Karpas-422 (cell line): ENCODE measurements around the gene TNFAIP8. TPM values are rescaled to one million over a fixed set of nuclear protein-coding genes. Genes with fewer than 3 reads are reported as not detected.

Experiments
- DNase-seq: peaks from one replicate; pipeline ENCODE4 v3.0.0-alpha.2; 2015
- H2AFZ ChIP-seq: fragments of 200-600 bp; sonication (generic); 2 replicates; pipeline ENCODE4 v1.6.1; 2014; ENCODE audit warnings: antibody characterized with exemption, low read length, mixed read lengths
- H3K27ac ChIP-seq: fragments of 200-600 bp; sonication (generic); 2 replicates; pipeline ENCODE4 v1.5.1; 2014; ENCODE audit warnings: mild to moderate bottlenecking, low read length, moderate library complexity
- H3K27me3 ChIP-seq: fragments of 200-600 bp; sonication (generic); 2 replicates; pipeline ENCODE4 v1.6.1; 2014; ENCODE audit warnings: low read length, mixed read lengths
- H3K36me3 ChIP-seq: fragments of 200-600 bp; sonication (generic); 2 replicates; pipeline ENCODE4 v1.6.1; 2014; ENCODE audit warnings: low read length, mixed read lengths; ENCODE audit not compliant: insufficient read depth
- H3K4me1 ChIP-seq: fragments of 200-600 bp; sonication (generic); 2 replicates; pipeline ENCODE4 v1.6.1; 2014; ENCODE audit warnings: mild to moderate bottlenecking, low read length, mixed read lengths
- H3K4me2 ChIP-seq: fragments of 200-600 bp; sonication (generic); 2 replicates; pipeline ENCODE4 v1.6.1; 2014; ENCODE audit warnings: low read length, low read depth, mild to moderate bottlenecking; ENCODE audit not compliant: poor library complexity, severe bottlenecking
- H3K4me3 ChIP-seq: fragments of 200-600 bp; sonication (generic); 2 replicates; pipeline ENCODE4 v1.5.1; 2014; ENCODE audit warnings: mild to moderate bottlenecking, antibody characterized with exemption, low read length, mixed read lengths
- H3K79me2 ChIP-seq: fragments of 200-600 bp; sonication (generic); 2 replicates; pipeline ENCODE4 v1.6.1; 2014; ENCODE audit warnings: mild to moderate bottlenecking, low read length, mixed read lengths
- H3K9ac ChIP-seq: fragments of 200-600 bp; sonication (generic); 2 replicates; pipeline ENCODE4 v1.6.0; 2014; ENCODE audit warnings: low read length
- H3K9me2 ChIP-seq: fragments of 200-600 bp; sonication (generic), shearing (Covaris generic); replicated peaks from 2 replicates; pipeline ENCODE4 v1.6.0; 2014; ENCODE audit warnings: mild to moderate bottlenecking, low read length, moderate library complexity; ENCODE audit not compliant: insufficient read depth
- H3K9me3 ChIP-seq: fragments of 300-700, 200-600 bp; sonication (generic); 2 replicates; pipeline ENCODE4 v1.6.1; 2014; ENCODE audit warnings: low read length, mixed read lengths
- H4K20me1 ChIP-seq: fragments of 200-600 bp; sonication (generic); 2 replicates; pipeline ENCODE4 v1.6.1; 2014; ENCODE audit warnings: mild to moderate bottlenecking, antibody characterized with exemption, low read length, low read depth; ENCODE audit not compliant: insufficient read depth
- total RNA-seq: library from RNA; depleted of rRNA; stranded (reverse); fragments of >200 nt; shearing (Covaris generic); gene quantifications from 2 replicates; pipeline ENCODE4 v1.2.3, GENCODE V29; 2014; ENCODE audit warnings: low replicate concordance

The TNFAIP8 gene
- total RNA-seq, 1 experiment from 2014 or later: 58.7 TPM

DNA sequence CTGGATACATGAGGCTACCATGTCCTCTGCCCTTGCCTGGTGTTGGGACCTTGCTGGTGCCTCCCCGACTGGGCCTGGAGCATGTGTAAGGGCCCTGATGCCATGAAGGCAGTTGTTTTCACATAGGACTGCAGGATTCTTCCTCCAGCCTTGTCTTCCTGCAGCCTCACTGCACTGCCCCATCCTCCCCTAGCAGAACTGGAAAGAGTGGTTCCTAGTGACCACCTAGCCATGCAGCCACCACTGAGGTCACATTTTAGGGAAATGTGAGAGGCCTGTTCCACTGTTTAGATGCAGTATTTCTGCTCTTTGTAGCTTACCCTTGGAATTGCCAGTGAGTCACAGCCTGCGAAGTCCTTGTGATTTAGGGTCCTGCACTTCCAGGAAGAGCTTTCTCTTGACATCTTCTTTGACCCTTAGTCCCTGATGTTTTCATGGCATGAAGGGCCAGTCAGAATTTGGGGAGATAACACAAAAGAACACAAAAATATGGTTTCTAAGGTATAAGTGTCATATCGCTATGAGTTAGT lies 24.2 kb upstream of the TNFAIP8 start:
- peak overlapping the region; percentile 46 for H3K4me2 ChIP-seq
- no peak overlapping the region for H3K4me3 ChIP-seq
- peaks cover 24% of the 10 kb centered on the region; the same call in 1 of the 2 replicates for H4K20me1 ChIP-seq
- no peak overlapping the region for H3K9ac ChIP-seq
- no peak overlapping the region for H3K27ac ChIP-seq
- DNase-seq: no peak
- no peaks in the 10 kb centered on the region for H3K27me3 ChIP-seq
- no peaks in the 10 kb centered on the region for H3K9me2 ChIP-seq
- no peaks in the 10 kb centered on the region for H3K79me2 ChIP-seq
- peaks cover 52% of the 10 kb centered on the region for H3K4me1 ChIP-seq
- H3K36me3 ChIP-seq: no peaks in the 10 kb centered on the region
- H2AFZ ChIP-seq: no peak overlapping the region
- no peaks in the 10 kb centered on the region for H3K9me3 ChIP-seq

DNA sequence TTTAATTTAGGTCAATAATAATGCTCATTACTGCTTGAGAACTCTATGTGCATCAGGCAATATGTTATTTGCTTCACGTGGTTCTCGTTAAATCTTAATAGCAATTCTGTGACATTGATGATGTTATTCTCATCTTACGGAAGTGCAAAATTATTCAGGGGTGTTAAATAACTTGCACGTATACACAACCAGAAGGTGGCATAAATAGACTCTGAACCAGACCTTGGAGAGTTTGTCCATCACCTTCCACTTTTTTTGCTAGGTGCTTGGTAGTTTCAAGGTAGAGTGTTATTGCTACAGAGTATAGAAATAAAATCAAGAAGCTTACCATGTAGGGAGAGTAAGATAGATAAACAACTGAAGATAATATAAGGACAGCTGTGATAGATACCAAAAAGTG lies 23.6 kb upstream of the TNFAIP8 start:
- no peaks in the 10 kb centered on the region for H3K9me3 ChIP-seq
- peaks cover 19% of the 10 kb centered on the region; the same call in 1 of the 2 replicates for H4K20me1 ChIP-seq
- DNase-seq: no peak
- H2AFZ ChIP-seq: no peak overlapping the region
- H3K4me2 ChIP-seq: peak overlapping the region; percentile 46
- no peak overlapping the region for H3K9ac ChIP-seq
- H3K9me2 ChIP-seq: no peaks in the 10 kb centered on the region
- no peak overlapping the region for H3K4me3 ChIP-seq
- no peak overlapping the region for H3K27ac ChIP-seq
- H3K36me3 ChIP-seq: no peaks in the 10 kb centered on the region
- no peaks in the 10 kb centered on the region for H3K79me2 ChIP-seq
- peaks cover 56% of the 10 kb centered on the region for H3K4me1 ChIP-seq
- no peaks in the 10 kb centered on the region for H3K27me3 ChIP-seq

DNA sequence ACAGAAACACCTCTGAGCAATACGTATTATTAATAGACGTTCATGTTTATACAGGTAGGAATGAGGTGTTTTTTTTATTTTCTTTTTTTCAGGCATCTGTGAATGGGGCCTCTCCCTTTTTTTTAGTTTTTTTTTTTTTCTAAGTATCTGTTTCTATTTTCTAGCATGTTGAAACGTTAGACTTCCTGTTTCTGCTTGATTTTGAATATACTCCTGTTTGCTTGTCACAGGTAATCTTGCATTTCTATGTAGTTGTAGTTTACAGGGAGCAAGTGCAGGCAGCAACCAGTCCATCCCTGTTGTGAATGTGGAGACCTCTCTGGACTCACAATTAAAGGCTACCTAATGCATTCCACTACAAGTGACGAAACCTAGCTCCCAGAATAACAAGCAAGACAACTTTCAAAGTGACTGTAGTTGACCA lies 22.8 kb upstream of the TNFAIP8 start:
- Histone ChIP-seq H3K79me2 (no peaks in the 10 kb centered on the region), H3K36me3 (no peaks in the 10 kb centered on the region), H3K4me1 (peaks cover 64% of the 10 kb centered on the region), H3K9me3 (no peaks in the 10 kb centered on the region), H2AFZ (no peak overlapping the region), H3K9ac (no peak overlapping the region), H3K27ac (no peak overlapping the region), H4K20me1 (peaks cover 19% of the 10 kb centered on the region; the same call in 1 of the 2 replicates), H3K27me3 (no peaks in the 10 kb centered on the region), H3K9me2 (no peaks in the 10 kb centered on the region), H3K4me3 (no peak overlapping the region), H3K4me2 (peak overlapping the region; percentile 46)
- peak; percentile 56 for DNase-seq

DNA sequence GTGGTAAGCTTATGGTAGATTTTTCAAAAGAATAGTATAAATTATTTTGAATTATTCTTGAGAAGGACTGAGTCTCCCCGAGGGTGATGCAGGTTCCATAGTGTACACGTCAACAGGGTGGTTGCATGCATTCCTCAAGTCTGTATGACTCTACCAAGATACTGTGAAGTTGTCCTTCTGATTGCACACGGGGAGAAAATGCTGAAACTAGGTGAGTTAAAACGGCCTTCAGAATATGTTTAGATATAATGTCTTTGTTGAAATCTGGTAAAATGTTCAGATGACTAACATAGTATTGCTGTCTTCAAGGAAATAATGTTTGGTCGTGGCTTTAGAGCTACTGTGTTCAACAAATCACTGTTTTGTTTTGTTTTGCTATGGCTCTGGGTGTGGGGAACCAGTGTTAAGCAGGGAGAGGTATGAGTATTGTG lies 22.4 kb upstream of the TNFAIP8 start:
- H3K36me3 ChIP-seq: no peaks in the 10 kb centered on the region
- H3K27me3 ChIP-seq: no peaks in the 10 kb centered on the region
- no peaks in the 10 kb centered on the region for H3K9me2 ChIP-seq
- H3K9ac ChIP-seq: no peak overlapping the region
- no peaks in the 10 kb centered on the region for H3K79me2 ChIP-seq
- H2AFZ ChIP-seq: no peak overlapping the region
- H3K4me1 ChIP-seq: peaks cover 68% of the 10 kb centered on the region
- DNase-seq: no peak
- H3K4me2 ChIP-seq: peak overlapping the region; percentile 46
- H3K9me3 ChIP-seq: no peaks in the 10 kb centered on the region
- H3K4me3 ChIP-seq: no peak overlapping the region
- peaks cover 19% of the 10 kb centered on the region; the same call in 1 of the 2 replicates for H4K20me1 ChIP-seq
- no peak overlapping the region for H3K27ac ChIP-seq

DNA sequence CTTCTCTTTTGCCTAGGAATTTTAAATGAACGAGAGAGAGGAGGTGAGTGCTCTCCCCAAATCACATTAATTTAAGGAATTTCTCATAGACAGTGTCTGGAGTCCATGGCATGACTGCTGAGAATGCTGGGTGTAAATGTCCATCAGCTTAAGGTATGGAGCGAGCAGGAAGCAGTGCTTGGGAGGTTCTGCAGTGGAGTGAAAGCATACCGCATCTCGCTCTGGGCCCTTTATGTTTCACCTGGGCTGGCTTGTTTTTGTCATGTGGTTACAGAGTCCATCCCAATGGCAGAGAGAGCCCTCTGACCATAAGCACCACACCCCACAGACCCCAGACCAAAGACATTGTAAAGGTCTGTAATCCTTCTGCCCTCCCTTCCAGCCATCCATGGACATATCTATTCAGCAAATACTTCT lies 20.6 kb upstream of the TNFAIP8 start:
- no peaks in the 10 kb centered on the region for H3K79me2 ChIP-seq

DNA sequence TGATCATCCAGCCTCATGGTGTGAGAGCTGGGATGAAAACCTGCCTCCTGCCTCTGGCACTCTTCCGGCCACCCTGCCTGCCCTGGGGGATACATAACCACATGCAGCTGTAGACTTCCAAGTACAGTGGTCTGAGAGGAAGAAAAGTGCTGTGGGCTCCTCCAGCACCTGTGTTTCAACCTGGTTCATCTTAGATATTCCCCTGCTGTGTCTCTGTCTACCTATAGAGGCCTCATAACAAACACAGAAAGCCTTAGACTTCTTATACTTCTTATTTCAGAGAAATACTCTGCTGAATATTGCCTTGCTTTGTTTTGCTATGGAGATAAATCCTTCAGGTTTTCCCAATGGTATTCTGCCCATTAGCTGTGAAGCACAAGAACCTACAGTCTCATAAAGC lies 19.6 kb upstream of the TNFAIP8 start:
- no peaks in the 10 kb centered on the region for H3K79me2 ChIP-seq
- no peak overlapping the region for H3K4me3 ChIP-seq
- no peak overlapping the region for H2AFZ ChIP-seq
- DNase-seq: no peak
- H4K20me1 ChIP-seq: peaks cover 15% of the 10 kb centered on the region; the same call in 1 of the 2 replicates
- H3K9me2 ChIP-seq: no peaks in the 10 kb centered on the region
- H3K9ac ChIP-seq: no peak overlapping the region
- H3K36me3 ChIP-seq: no peaks in the 10 kb centered on the region; the same call in 1 of the 2 replicates
- no peaks in the 10 kb centered on the region for H3K27me3 ChIP-seq
- peak overlapping the region; percentile 39 for H3K27ac ChIP-seq
- H3K4me1 ChIP-seq: peaks cover 95% of the 10 kb centered on the region
- H3K4me2 ChIP-seq: peak overlapping the region; percentile 61
- H3K9me3 ChIP-seq: no peaks in the 10 kb centered on the region

More for the DNA sequence above, 20.6 kb upstream of the TNFAIP8 start:
- Histone ChIP-seq H3K36me3 (no peaks in the 10 kb centered on the region; the same call in 1 of the 2 replicates), H3K27me3 (no peaks in the 10 kb centered on the region), H3K9me2 (no peaks in the 10 kb centered on the region), H2AFZ (no peak overlapping the region), H3K4me3 (no peak overlapping the region), H3K9me3 (no peaks in the 10 kb centered on the region), H4K20me1 (peaks cover 17% of the 10 kb centered on the region; the same call in 1 of the 2 replicates), H3K27ac (no peak overlapping the region), H3K4me1 (peaks cover 86% of the 10 kb centered on the region), H3K9ac (no peak overlapping the region), H3K4me2 (no peak overlapping the region)
- no peak for DNase-seq

DNA sequence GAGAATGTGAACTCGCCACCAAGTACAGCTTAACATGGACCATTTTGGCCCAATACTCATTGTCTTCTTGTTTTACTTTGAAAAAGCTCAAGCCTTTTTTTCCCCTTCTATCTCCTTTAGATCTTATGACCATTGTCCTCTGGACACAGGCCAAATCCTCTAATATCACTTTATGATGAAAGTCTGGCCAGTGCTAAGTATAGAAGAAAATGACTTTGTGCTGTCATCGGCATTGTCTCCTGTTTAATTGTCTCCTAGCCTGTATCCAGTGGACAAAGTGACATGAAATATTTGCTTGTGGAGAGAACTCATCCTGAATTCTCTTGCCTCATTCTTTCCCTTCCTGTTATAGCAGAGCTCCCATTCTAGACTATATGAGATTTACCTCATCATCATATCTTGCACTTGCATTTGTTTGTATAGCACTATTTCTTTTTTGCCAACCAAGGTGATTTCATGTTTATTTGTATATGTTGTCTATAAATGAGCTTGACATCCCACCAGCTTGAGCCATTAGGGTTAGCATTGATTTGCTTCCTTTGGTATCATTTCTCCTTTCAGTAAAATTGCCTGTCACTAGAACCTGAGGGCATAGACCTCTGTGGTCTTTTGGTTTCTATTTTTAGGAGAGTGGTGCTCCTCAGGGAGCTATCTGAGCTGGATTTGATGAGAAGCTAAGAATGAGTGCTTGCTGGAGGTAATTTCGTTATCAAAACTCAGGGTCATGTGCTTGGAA lies 18.8 kb upstream of the TNFAIP8 start:
- H3K27ac ChIP-seq: peak overlapping the region; percentile 39
- no peak overlapping the region for H3K9ac ChIP-seq
- H4K20me1 ChIP-seq: peaks cover 12% of the 10 kb centered on the region; the same call in 1 of the 2 replicates
- H3K9me2 ChIP-seq: no peaks in the 10 kb centered on the region
- no peaks in the 10 kb centered on the region for H3K9me3 ChIP-seq
- H3K4me2 ChIP-seq: peak overlapping the region; percentile 61
- H3K4me3 ChIP-seq: peak overlapping the region; percentile 7
- H3K4me1 ChIP-seq: peaks cover 95% of the 10 kb centered on the region
- no peaks in the 10 kb centered on the region for H3K79me2 ChIP-seq
- no peaks in the 10 kb centered on the region for H3K27me3 ChIP-seq
- peak; percentile 84 for DNase-seq
- no peaks in the 10 kb centered on the region; the same call in 1 of the 2 replicates for H3K36me3 ChIP-seq
- no peak overlapping the region for H2AFZ ChIP-seq

DNA sequence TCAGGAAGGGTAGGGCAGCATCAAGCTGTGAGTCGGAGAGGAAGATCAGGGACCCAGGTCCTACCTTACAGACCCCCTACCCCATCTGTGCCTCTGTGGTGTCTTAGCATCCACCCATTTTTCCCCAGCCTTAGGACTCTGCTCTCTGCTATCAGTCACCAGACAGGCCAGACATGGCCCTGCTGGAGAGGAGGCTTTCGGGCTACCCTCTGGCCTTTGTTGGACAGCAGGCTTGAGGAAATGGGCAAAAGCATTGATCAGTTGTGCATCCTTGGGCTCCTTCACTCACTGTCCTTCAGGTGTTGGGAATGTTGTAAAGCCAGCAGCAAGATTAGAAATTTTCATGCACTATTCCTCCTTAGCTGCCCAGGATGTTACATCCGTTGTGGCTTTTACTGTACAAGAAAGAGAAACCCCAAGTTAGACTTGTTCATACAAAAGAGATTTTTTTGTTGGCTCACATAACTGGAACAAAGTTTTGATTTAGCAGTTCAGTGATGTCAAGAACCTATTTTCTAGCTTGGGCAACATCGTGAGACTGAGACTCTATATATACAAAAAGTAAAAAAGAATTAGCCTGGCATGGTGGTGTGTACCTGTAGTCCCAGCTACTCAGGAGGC lies 17.4 kb upstream of the TNFAIP8 start:
- peak overlapping the region; percentile 61 for H3K4me2 ChIP-seq
- no peaks in the 10 kb centered on the region for H3K27me3 ChIP-seq
- no peaks in the 10 kb centered on the region for H3K9me3 ChIP-seq
- peaks cover 12% of the 10 kb centered on the region; the same call in 1 of the 2 replicates for H4K20me1 ChIP-seq
- H2AFZ ChIP-seq: no peak overlapping the region
- no peaks in the 10 kb centered on the region for H3K9me2 ChIP-seq
- H3K36me3 ChIP-seq: peaks cover 5% of the 10 kb centered on the region; the same call in 1 of the 2 replicates
- H3K27ac ChIP-seq: no peak overlapping the region
- 0 out of 2 replicates have a peak, but pooled peaks cover 5% of the 10 kb centered on the region for H3K79me2 ChIP-seq
- H3K9ac ChIP-seq: no peak overlapping the region
- H3K4me1 ChIP-seq: peaks cover 92% of the 10 kb centered on the region
- no peak for DNase-seq
- H3K4me3 ChIP-seq: no peak overlapping the region
